ENCODE measurements around the gene RECK.

DNA sequence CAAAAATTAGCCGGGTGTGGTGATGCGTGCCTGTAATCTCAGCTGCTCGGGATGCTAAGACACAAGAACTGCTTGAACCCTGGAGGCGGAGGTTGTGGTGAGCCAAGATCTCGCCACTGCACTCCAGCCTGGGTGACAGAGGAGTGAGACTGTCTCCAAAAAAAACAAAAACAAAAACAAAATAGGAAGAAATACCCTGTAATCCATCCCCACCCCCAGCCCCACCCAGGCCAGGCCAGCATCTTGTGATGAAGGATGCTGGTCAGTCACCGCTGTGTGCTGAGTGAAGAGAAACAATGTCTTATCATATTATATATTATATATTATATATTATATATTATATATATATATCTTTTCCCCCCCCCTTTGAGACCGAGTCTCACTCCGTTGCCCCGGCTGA lies 117.0 kb downstream of the RECK start:
- TF ChIP-seq, protein P1, sequence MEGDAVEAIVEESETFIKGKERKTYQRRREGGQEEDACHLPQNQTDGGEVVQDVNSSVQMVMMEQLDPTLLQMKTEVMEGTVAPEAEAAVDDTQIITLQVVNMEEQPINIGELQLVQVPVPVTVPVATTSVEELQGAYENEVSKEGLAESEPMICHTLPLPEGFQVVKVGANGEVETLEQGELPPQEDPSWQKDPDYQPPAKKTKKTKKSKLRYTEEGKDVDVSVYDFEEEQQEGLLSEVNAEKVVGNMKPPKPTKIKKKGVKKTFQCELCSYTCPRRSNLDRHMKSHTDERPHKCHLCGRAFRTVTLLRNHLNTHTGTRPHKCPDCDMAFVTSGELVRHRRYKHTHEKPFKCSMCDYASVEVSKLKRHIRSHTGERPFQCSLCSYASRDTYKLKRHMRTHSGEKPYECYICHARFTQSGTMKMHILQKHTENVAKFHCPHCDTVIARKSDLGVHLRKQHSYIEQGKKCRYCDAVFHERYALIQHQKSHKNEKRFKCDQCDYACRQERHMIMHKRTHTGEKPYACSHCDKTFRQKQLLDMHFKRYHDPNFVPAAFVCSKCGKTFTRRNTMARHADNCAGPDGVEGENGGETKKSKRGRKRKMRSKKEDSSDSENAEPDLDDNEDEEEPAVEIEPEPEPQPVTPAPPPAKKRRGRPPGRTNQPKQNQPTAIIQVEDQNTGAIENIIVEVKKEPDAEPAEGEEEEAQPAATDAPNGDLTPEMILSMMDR (IDR thresholded peaks at IDR 0.05; ENCODE audit: low read length): no peak
- no peak for TF ChIP-seq EZH2 (optimal IDR thresholded peaks at IDR 0.05; ENCODE audit: low read depth, low read length)
- TF ChIP-seq EZH2phosphoT487 (IDR thresholded peaks at IDR 0.05; ENCODE audit: low read length): no peak

Measured in MM.1S (cell line).